HCT116 (cell line): ENCODE data around the gene OPCML. TPM values are rescaled to one million over a fixed set of nuclear protein-coding genes. Genes with fewer than 3 reads are reported as not detected.

Source experiments
- ATAC-seq: fragments of 200-7000 bp; cut with Tn5 transposase; 2 replicates; pipeline ENCODE4 v1.9.1; 2020; ENCODE audit warnings: mild to moderate bottlenecking, moderate library complexity
- BruUV-seq: library from RNA; stranded (reverse); fragments of 400-500 nt; replicated peaks from 2 replicates; lab custom pipeline; 2021; lab: Mats Ljungman, UMichigan
- CTCF ChIA-PET: fragments of 300-600 bp; sonication (Branson Sonifier 250); formaldehyde crosslinking; loops from one replicate; lab custom pipeline; 2021; ENCODE audit warnings: antibody characterized with exemption; lab: Charles Lee
- POLR2A ChIA-PET: fragments of 300-600, 350-600 bp; sonication (Branson Sonifier 250); formaldehyde crosslinking; loops from one replicate; lab custom pipeline; 2021; ENCODE audit warnings: antibody characterized with exemption; lab: Charles Lee
- RAD21 ChIA-PET, 2 experiments: fragments of 300-600 bp; sonication (Branson Sonifier 250); formaldehyde crosslinking; loops; one replicate each; lab custom pipeline; 2023; ENCODE audit warnings: low total read pairs in 2 of 2; ENCODE audit not compliant: uncharacterized antibody in 2 of 2, unreplicated experiment in 2 of 2, low non-redundant PET in 1 of 2; lab: Charles Lee
- DNase-seq: peaks from one replicate; pipeline ENCODE4 v3.0.0-alpha.2; 2010; ENCODE audit warnings: low read depth, low spot score
- H2AFZ ChIP-seq: fragments of 200-600 bp; shearing (Covaris generic), sonication (generic); 2 replicates; pipeline ENCODE4 v1.6.1; 2017; ENCODE audit warnings: low read depth, mixed run types, mixed read lengths, antibody characterized with exemption, low read length; ENCODE audit not compliant: poor library complexity, severe bottlenecking
- H3K27ac ChIP-seq: 2 replicates; pipeline ENCODE4 v1.5.1; 2012; ENCODE audit warnings: low read depth, low read length
- H3K27me3 ChIP-seq: fragments of 200-600 bp; sonication (generic); 2 replicates; pipeline ENCODE4 v1.6.1; 2016; ENCODE audit warnings: mixed run types, low read length, mixed read lengths; ENCODE audit not compliant: insufficient read depth
- H3K36me3 ChIP-seq, 2 experiments: fragments of 200-500 bp in 1 of 2; fragments of 200-600 bp in 1 of 2; sonication (Bioruptor generic) in 1 of 2; sonication (generic) in 1 of 2; 2 replicates each; pipeline versions ENCODE4 v1.5.1 to v1.6.1; 2014 to 2016; ENCODE audit warnings: low read length in 2 of 2, inconsistent platforms in 1 of 2, mixed read lengths in 1 of 2, mixed run types in 1 of 2; ENCODE audit not compliant: insufficient read depth in 2 of 2, control insufficient read depth in 1 of 2
- H3K4me1 ChIP-seq, 2 experiments: fragments of 200-600 bp in 1 of 2; sonication (generic) in 1 of 2; 2 replicates each; pipeline versions ENCODE4 v1.5.1 to v1.6.1; 2012 to 2017; ENCODE audit warnings: low read length in 2 of 2, inconsistent platforms in 1 of 2, mild to moderate bottlenecking in 1 of 2, mixed read lengths in 1 of 2, mixed run types in 1 of 2, moderate library complexity in 1 of 2; ENCODE audit not compliant: insufficient read depth in 2 of 2, control insufficient read depth in 1 of 2
- H3K4me2 ChIP-seq: fragments of 200-600 bp; sonication (generic); 2 replicates; pipeline ENCODE4 v1.6.1; 2017; ENCODE audit warnings: mixed run types, low read length, mixed read lengths
- H3K4me3 ChIP-seq, 2 experiments: fragments of 200-600 bp in 1 of 2; sonication (generic) in 1 of 2; replicated peaks in 1 of 2; 2 replicates each; pipeline ENCODE4 v1.5.1; 2011 to 2016; ENCODE audit warnings: low read length in 2 of 2, control low read depth in 1 of 2, low read depth in 1 of 2, mild to moderate bottlenecking in 1 of 2, mixed read lengths in 1 of 2, mixed run types in 1 of 2
- H3K79me2 ChIP-seq: fragments of 200-600 bp; sonication (generic); 2 replicates; pipeline ENCODE4 v1.6.1; 2017; ENCODE audit warnings: mild to moderate bottlenecking, mixed run types, low read length, moderate library complexity, mixed read lengths; ENCODE audit not compliant: insufficient read depth
- H3K9ac ChIP-seq: fragments of 200-600 bp; sonication (generic); 2 replicates; pipeline ENCODE4 v1.6.1; 2016; ENCODE audit warnings: low read length, mixed read lengths
- H3K9me2 ChIP-seq: fragments of 200-600 bp; sonication (generic), shearing (Covaris generic); 2 replicates; pipeline ENCODE4 v1.6.1; 2017; ENCODE audit warnings: mixed run types, mild to moderate bottlenecking, moderate library complexity; ENCODE audit not compliant: insufficient read depth
- H3K9me3 ChIP-seq, 2 experiments: fragments of 200-500 bp in 1 of 2; fragments of 200-600 bp in 1 of 2; sonication (Bioruptor generic) in 1 of 2; sonication (generic) in 1 of 2; 2 replicates each; pipeline ENCODE4 v1.6.1; 2014 to 2017; ENCODE audit warnings: low read length in 2 of 2, mixed read lengths in 2 of 2, inconsistent platforms in 1 of 2, low read depth in 1 of 2, mild to moderate bottlenecking in 1 of 2, mixed run types in 1 of 2, moderate library complexity in 1 of 2; ENCODE audit not compliant: control insufficient read depth in 1 of 2, insufficient read depth in 1 of 2
- H4K20me1 ChIP-seq: fragments of 200-600 bp; sonication (generic), shearing (Covaris generic); 2 replicates; pipeline ENCODE4 v1.6.1; 2017; ENCODE audit warnings: mixed run types, mild to moderate bottlenecking, moderate library complexity; ENCODE audit not compliant: insufficient read depth
- ATF3 ChIP-seq: IDR thresholded peaks from 2 replicates; pipeline ENCODE4 v1.6.1; 2012
- CBX3 ChIP-seq: IDR thresholded peaks from 2 replicates; pipeline ENCODE4 v1.6.1; 2012; ENCODE audit warnings: low read depth
- EGR1 ChIP-seq: IDR thresholded peaks from 2 replicates; pipeline ENCODE4 v1.6.1; 2012; ENCODE audit warnings: low read depth
- EZH2phosphoT487 ChIP-seq: fragments of 200-600 bp; IDR thresholded peaks from 2 replicates; pipeline ENCODE4 v1.6.1; 2018; ENCODE audit warnings: antibody characterized with exemption, borderline replicate concordance
- FOSL1 ChIP-seq: IDR thresholded peaks from 2 replicates; pipeline ENCODE4 v1.6.1; 2012; ENCODE audit warnings: low read depth
- JUND ChIP-seq: IDR thresholded peaks from 2 replicates; pipeline ENCODE4 v1.6.1; 2012
- MAX ChIP-seq: IDR thresholded peaks from 2 replicates; pipeline ENCODE4 v1.6.1; 2012
- SP1 ChIP-seq: IDR thresholded peaks from 2 replicates; pipeline ENCODE4 v1.6.1; 2012; ENCODE audit warnings: low read depth
- SRF ChIP-seq: IDR thresholded peaks from 2 replicates; pipeline ENCODE4 v1.6.1; 2012; ENCODE audit warnings: low read depth
- ZBTB33 ChIP-seq: IDR thresholded peaks from 2 replicates; pipeline ENCODE4 v1.6.1; 2011; ENCODE audit warnings: mild to moderate bottlenecking, low read length, moderate library complexity; ENCODE audit not compliant: insufficient replicate concordance; ENCODE audit errors: extremely low read depth
- ZNF274 ChIP-seq: fragments of 200-500 bp; sonication (Bioruptor generic); IDR thresholded peaks from 2 replicates; pipeline ENCODE4 v1.6.1; 2014; ENCODE audit warnings: mild to moderate bottlenecking, low read depth, low read length, inconsistent platforms
- intact Hi-C: fragments of 100-400 bp; cut with micrococcal nuclease; formaldehyde crosslinking; loops from 2 replicates; pipeline ENCODE4 v1.10.0; 2022
- total RNA-seq: library from RNA; stranded (reverse); gene quantifications from one replicate; pipeline ENCODE4 v1.2.1, GENCODE V29; 2021; ENCODE audit not compliant: unreplicated experiment

Gene OPCML
- total RNA-seq, 1 experiment from 2014 or later = not detected

GRCh38 chr11:132744771-132745170, 787.5 kb downstream of the OPCML start:
- TF ChIP-seq MAX (no peak), SP1 (no peak), SRF (no peak)
- BruUV-seq = no TSS peak
- ATAC-seq (no peak), DNase-seq (no peak)
- CTCF ChIA-PET = no interaction called here
- H3K4me2 ChIP-seq = no peak overlapping the region
- H3K27ac ChIP-seq = no peak overlapping the region
- H2AFZ ChIP-seq = no peak overlapping the region
- no peaks in the 10 kb centered on the region for H3K36me3 ChIP-seq
- H3K79me2 ChIP-seq = no peaks in the 10 kb centered on the region
- H3K9ac ChIP-seq = no peak overlapping the region
- intact Hi-C loops = no loop called here
- no peaks in the 10 kb centered on the region for H4K20me1 ChIP-seq
- H3K9me3 ChIP-seq = peaks cover 11 to 25% of the 10 kb centered on the region in 2 experiments; a peak in 2 of 4 replicates
- POLR2A ChIA-PET = no interaction called here
- H3K4me1 ChIP-seq = no peaks in the 10 kb centered on the region
- H3K9me2 ChIP-seq = no peaks in the 10 kb centered on the region
- no peaks in the 10 kb centered on the region for H3K27me3 ChIP-seq
- no peak overlapping the region for H3K4me3 ChIP-seq
- RAD21 ChIA-PET = no interaction called here

GRCh38 chr11:132743601-132744000, 788.7 kb downstream of the OPCML start:
- DNase-seq = no peak
- no TSS peak for BruUV-seq
- RAD21 ChIA-PET = no interaction called here

More at GRCh38 chr11:132743601-132744000, 788.7 kb downstream of the OPCML start:
- CTCF ChIA-PET = no interaction called here
- Histone ChIP-seq H3K9me3 (peaks cover 9 to 31% of the 10 kb centered on the region in 2 experiments; a peak in 2 of 4 replicates), H3K9me2 (no peaks in the 10 kb centered on the region), H4K20me1 (no peaks in the 10 kb centered on the region), H3K4me1 (no peaks in the 10 kb centered on the region), H3K4me2 (no peak overlapping the region), H3K4me3 (no peak overlapping the region), H3K79me2 (no peaks in the 10 kb centered on the region), H3K27ac (no peak overlapping the region), H3K36me3 (no peaks in the 10 kb centered on the region), H2AFZ (no peak overlapping the region), H3K27me3 (no peaks in the 10 kb centered on the region), H3K9ac (no peak overlapping the region)
- ATAC-seq = no peak
- intact Hi-C loops = no loop called here
- POLR2A ChIA-PET = no interaction called here
- TF ChIP-seq ZBTB33 = no peak
- no peak for TF ChIP-seq ATF3
- TF ChIP-seq CBX3 = no peak
- no peak for TF ChIP-seq EZH2phosphoT487
- no peak for TF ChIP-seq ZNF274
- no peak for TF ChIP-seq JUND
- no peak for TF ChIP-seq EGR1
- TF ChIP-seq MAX = no peak
- TF ChIP-seq FOSL1 = no peak
